ENCODE results near the gene RITA1.

RITA1 gene

GRCh38 chr12:113170926-113171325, 14.6 kb upstream of the RITA1 start:
- Histone ChIP-seq H3K27me3 (ENCODE audit: control insufficient read depth in 1 of 2, insufficient read depth in 1 of 2, low read length in 2 of 2) (no peaks in the 10 kb centered on the region), H3K4me1 (ENCODE audit: control insufficient read depth, insufficient read depth, low read depth, low read length) (peaks cover 21% of the 10 kb centered on the region), H3K23ac (ENCODE audit: low read length in 2 of 2) (no peak overlapping the region), H2BK12ac (ENCODE audit: low read length in 2 of 2) (no peak overlapping the region), H3K79me1 (replicated peaks; ENCODE audit: low read length, poor library complexity, severe bottlenecking) (peaks cover 25% of the 10 kb centered on the region), H3K4ac (ENCODE audit: low read depth in 1 of 2, low read length in 2 of 2) (no peak overlapping the region), H2AFZ (ENCODE audit: low read depth, low read length) (no peak overlapping the region), H3K9ac (ENCODE audit: low read length) (no peak overlapping the region), H3K4me2 (ENCODE audit: low read length, poor library complexity, severe bottlenecking) (no peak overlapping the region), H3K4me3 (ENCODE audit: insufficient read depth in 1 of 2, low read depth in 1 of 2, low read length in 2 of 2) (no peak overlapping the region), H4K8ac (ENCODE audit: low read length) (no peak overlapping the region), H3K36me3 (ENCODE audit: control insufficient read depth in 1 of 2, insufficient read depth in 2 of 2, low read depth in 1 of 2, low read length in 2 of 2) (peaks cover 68 to 83% of the 10 kb centered on the region in 2 experiments), H3K14ac (ENCODE audit: low read length in 2 of 2) (no peak overlapping the region), H3K9me3 (ENCODE audit: control insufficient read depth, low read length) (no peaks in the 10 kb centered on the region), H2BK120ac (ENCODE audit: low read depth, low read length) (no peak overlapping the region), H4K91ac (ENCODE audit: low read length) (no peak overlapping the region), H3K18ac (ENCODE audit: low read depth in 1 of 2, low read length in 2 of 2) (no peak overlapping the region), H2BK15ac (ENCODE audit: low read depth, poor library complexity, severe bottlenecking) (no peak overlapping the region), H2BK5ac (ENCODE audit: low read depth, low read length, poor library complexity, severe bottlenecking) (no peak overlapping the region), H3K27ac (ENCODE audit: low read length, poor library complexity, severe bottlenecking) (no peak overlapping the region), H2AK5ac (ENCODE audit: low read length, severe bottlenecking) (no peak overlapping the region)
- DNase-seq: no peak
- 94% methylated on average over 4 of the region's 4 CpGs for WGBS

GRCh38 chr12:113171543-113171942, 14.0 kb upstream of the RITA1 start:
- Histone ChIP-seq H2BK15ac (ENCODE audit: low read depth, poor library complexity, severe bottlenecking) (no peak overlapping the region), H3K27me3 (ENCODE audit: control insufficient read depth in 1 of 2, insufficient read depth in 1 of 2, low read length in 2 of 2) (no peaks in the 10 kb centered on the region), H4K91ac (ENCODE audit: low read length) (no peak overlapping the region), H3K27ac (ENCODE audit: low read length, poor library complexity, severe bottlenecking) (no peak overlapping the region), H3K23ac (ENCODE audit: low read length in 2 of 2) (no peak overlapping the region), H3K18ac (ENCODE audit: low read depth in 1 of 2, low read length in 2 of 2) (no peak overlapping the region), H3K14ac (ENCODE audit: low read length in 2 of 2) (no peak overlapping the region), H3K4me2 (ENCODE audit: low read length, poor library complexity, severe bottlenecking) (no peak overlapping the region), H3K9me3 (ENCODE audit: control insufficient read depth, low read length) (peaks cover under 1% of the 10 kb centered on the region), H2BK12ac (ENCODE audit: low read length in 2 of 2) (no peak overlapping the region), H2BK120ac (ENCODE audit: low read depth, low read length) (no peak overlapping the region), H2AK5ac (ENCODE audit: low read length, severe bottlenecking) (no peak overlapping the region), H3K36me3 (ENCODE audit: control insufficient read depth in 1 of 2, insufficient read depth in 2 of 2, low read depth in 1 of 2, low read length in 2 of 2) (peaks cover 71 to 79% of the 10 kb centered on the region in 2 experiments), H3K4me1 (ENCODE audit: control insufficient read depth, insufficient read depth, low read depth, low read length) (peaks cover 20% of the 10 kb centered on the region), H2BK5ac (ENCODE audit: low read depth, low read length, poor library complexity, severe bottlenecking) (no peak overlapping the region), H3K4ac (ENCODE audit: low read depth in 1 of 2, low read length in 2 of 2) (no peak overlapping the region), H3K79me1 (replicated peaks; ENCODE audit: low read length, poor library complexity, severe bottlenecking) (peaks cover 25% of the 10 kb centered on the region), H2AFZ (ENCODE audit: low read depth, low read length) (no peak overlapping the region), H4K8ac (ENCODE audit: low read length) (no peak overlapping the region), H3K9ac (ENCODE audit: low read length) (no peak overlapping the region), H3K4me3 (ENCODE audit: insufficient read depth in 1 of 2, low read depth in 1 of 2, low read length in 2 of 2) (no peak overlapping the region)
- no peak for DNase-seq
- WGBS: over 99% methylated on average over 9 of the region's 9 CpGs

GRCh38 chr12:113172185-113172584, 13.3 kb upstream of the RITA1 start:
- H3K14ac ChIP-seq (ENCODE audit: low read length in 2 of 2): no peak overlapping the region

GRCh38 chr12:113173081-113173698, 12.3 kb upstream of the RITA1 start:
- Histone ChIP-seq H2BK12ac (ENCODE audit: low read length in 2 of 2) (no peak overlapping the region), H3K14ac (ENCODE audit: low read length in 2 of 2) (no peak overlapping the region), H3K4me3 (ENCODE audit: insufficient read depth in 1 of 2, low read depth in 1 of 2, low read length in 2 of 2) (no peak overlapping the region), H4K91ac (ENCODE audit: low read length) (no peak overlapping the region), H2AK5ac (ENCODE audit: low read length, severe bottlenecking) (no peak overlapping the region), H3K9me3 (ENCODE audit: control insufficient read depth, low read length) (peaks cover 15% of the 10 kb centered on the region), H2BK120ac (ENCODE audit: low read depth, low read length) (no peak overlapping the region), H3K36me3 (ENCODE audit: control insufficient read depth in 1 of 2, insufficient read depth in 2 of 2, low read depth in 1 of 2, low read length in 2 of 2) (peaks cover 76 to 81% of the 10 kb centered on the region in 2 experiments), H3K9ac (ENCODE audit: low read length) (no peak overlapping the region), H3K79me1 (replicated peaks; ENCODE audit: low read length, poor library complexity, severe bottlenecking) (peaks cover 31% of the 10 kb centered on the region), H2BK15ac (ENCODE audit: low read depth, poor library complexity, severe bottlenecking) (no peak overlapping the region), H2BK5ac (ENCODE audit: low read depth, low read length, poor library complexity, severe bottlenecking) (no peak overlapping the region), H3K4me1 (ENCODE audit: control insufficient read depth, insufficient read depth, low read depth, low read length) (peaks cover 17% of the 10 kb centered on the region), H2AFZ (ENCODE audit: low read depth, low read length) (no peak overlapping the region), H3K23ac (ENCODE audit: low read length in 2 of 2) (no peak overlapping the region), H3K18ac (ENCODE audit: low read depth in 1 of 2, low read length in 2 of 2) (no peak overlapping the region), H3K27me3 (ENCODE audit: control insufficient read depth in 1 of 2, insufficient read depth in 1 of 2, low read length in 2 of 2) (no peaks in the 10 kb centered on the region), H3K27ac (ENCODE audit: low read length, poor library complexity, severe bottlenecking) (no peak overlapping the region), H3K4me2 (ENCODE audit: low read length, poor library complexity, severe bottlenecking) (no peak overlapping the region), H3K4ac (ENCODE audit: low read depth in 1 of 2, low read length in 2 of 2) (no peak overlapping the region), H4K8ac (ENCODE audit: low read length) (no peak overlapping the region)
- no peak for DNase-seq
- WGBS: 96% methylated on average over 6 of the region's 7 CpGs

More at GRCh38 chr12:113172185-113172584, 13.3 kb upstream of the RITA1 start:
- no peak overlapping the region for H3K4me3 ChIP-seq (ENCODE audit: insufficient read depth in 1 of 2, low read depth in 1 of 2, low read length in 2 of 2)
- peaks cover 75 to 79% of the 10 kb centered on the region in 2 experiments for H3K36me3 ChIP-seq (ENCODE audit: control insufficient read depth in 1 of 2, insufficient read depth in 2 of 2, low read depth in 1 of 2, low read length in 2 of 2)
- no peak overlapping the region for H3K18ac ChIP-seq (ENCODE audit: low read depth in 1 of 2, low read length in 2 of 2)
- no peak overlapping the region for H2AK5ac ChIP-seq (ENCODE audit: low read length, severe bottlenecking)
- H2BK5ac ChIP-seq (ENCODE audit: low read depth, low read length, poor library complexity, severe bottlenecking): no peak overlapping the region
- H3K9me3 ChIP-seq (ENCODE audit: control insufficient read depth, low read length): peaks cover 7% of the 10 kb centered on the region
- peaks cover 30% of the 10 kb centered on the region for H3K79me1 ChIP-seq (replicated peaks; ENCODE audit: low read length, poor library complexity, severe bottlenecking)
- H2BK120ac ChIP-seq (ENCODE audit: low read depth, low read length): no peak overlapping the region
- no peak overlapping the region for H3K27ac ChIP-seq (ENCODE audit: low read length, poor library complexity, severe bottlenecking)
- 98% methylated on average over 20 of the region's 20 CpGs for WGBS
- no peak overlapping the region for H4K8ac ChIP-seq (ENCODE audit: low read length)
- H3K4me2 ChIP-seq (ENCODE audit: low read length, poor library complexity, severe bottlenecking): no peak overlapping the region
- H4K91ac ChIP-seq (ENCODE audit: low read length): no peak overlapping the region
- peaks cover 20% of the 10 kb centered on the region for H3K4me1 ChIP-seq (ENCODE audit: control insufficient read depth, insufficient read depth, low read depth, low read length)
- no peak overlapping the region for H3K4ac ChIP-seq (ENCODE audit: low read depth in 1 of 2, low read length in 2 of 2)
- no peak overlapping the region for H3K9ac ChIP-seq (ENCODE audit: low read length)
- no peak overlapping the region for H2AFZ ChIP-seq (ENCODE audit: low read depth, low read length)
- no peak overlapping the region for H2BK12ac ChIP-seq (ENCODE audit: low read length in 2 of 2)
- no peak for DNase-seq
- no peaks in the 10 kb centered on the region for H3K27me3 ChIP-seq (ENCODE audit: control insufficient read depth in 1 of 2, insufficient read depth in 1 of 2, low read length in 2 of 2)
- H3K23ac ChIP-seq (ENCODE audit: low read length in 2 of 2): no peak overlapping the region
- H2BK15ac ChIP-seq (ENCODE audit: low read depth, poor library complexity, severe bottlenecking): no peak overlapping the region

Measured in mesenchymal stem cell (in vitro differentiated cells and primary cell).